Activated T-helper 1 cell treated with anti-CD3 and anti-CD28 coated beads, Interleukin-12 subunit alpha, Interleukin-12 subunit beta, Interleukin-2, Interleukin-4 antibody, amounts not matched to agents 30 ng/mL and 10 ng/mL and 1 ng/mL, durations not matched to agents 14 hours and 24 hours and 36 hours (primary cell): Measurements from ENCODE around the gene ERP27. TPM values are rescaled to one million over a fixed set of nuclear protein-coding genes. Genes with fewer than 3 reads are reported as not detected.

Source experiments
- DNase-seq: peaks from one replicate; pipeline ENCODE4 v3.0.0; 2021; ENCODE audit warnings: low spot score
- H3K27ac Mint-ChIP-seq: one replicate; pipeline ENCODE4 v1.8.0; 2021; ENCODE audit warnings: mild to moderate bottlenecking, mixed read lengths
- H3K27me3 Mint-ChIP-seq: one replicate; pipeline ENCODE4 v1.8.0; 2022; ENCODE audit warnings: mild to moderate bottlenecking, moderate library complexity, mixed read lengths; ENCODE audit not compliant: insufficient read depth
- H3K36me3 Mint-ChIP-seq: one replicate; pipeline ENCODE4 v1.8.0; 2021; ENCODE audit warnings: low read depth, mixed read lengths
- H3K4me1 Mint-ChIP-seq: one replicate; pipeline ENCODE4 v1.8.0; 2021; ENCODE audit warnings: low read depth, mixed read lengths
- H3K4me3 Mint-ChIP-seq: one replicate; pipeline ENCODE4 v1.8.0; 2021; ENCODE audit warnings: mild to moderate bottlenecking, moderate library complexity, mixed read lengths
- H3K9me3 Mint-ChIP-seq: one replicate; pipeline ENCODE4 v1.8.0; 2021; ENCODE audit warnings: mixed read lengths
- intact Hi-C: fragments of 100-400 bp; cut with micrococcal nuclease; formaldehyde crosslinking; loops from one replicate; pipeline ENCODE4 v1.15.1; 2024
- total RNA-seq: library from RNA; stranded (reverse); gene quantifications from 2 replicates; pipeline ENCODE4 v1.2.3, GENCODE V29; 2022

ERP27 gene
- total RNA-seq, 1 donor from 2014 or later = 2.2 TPM

- Mint-ChIP-seq H3K4me1 (no peaks in the 10 kb centered on the region), H3K27ac (no peak overlapping the region), H3K36me3 (peaks cover 42% of the 10 kb centered on the region), H3K4me3 (no peak overlapping the region), H3K27me3 (no peaks in the 10 kb centered on the region), H3K9me3 (no peaks in the 10 kb centered on the region)
- intact Hi-C loops = no loop called here
- DNase-seq = no peak
Observed at GRCh38 chr12:14930299-14930698, 8.0 kb downstream of the ERP27 start.

DNA sequence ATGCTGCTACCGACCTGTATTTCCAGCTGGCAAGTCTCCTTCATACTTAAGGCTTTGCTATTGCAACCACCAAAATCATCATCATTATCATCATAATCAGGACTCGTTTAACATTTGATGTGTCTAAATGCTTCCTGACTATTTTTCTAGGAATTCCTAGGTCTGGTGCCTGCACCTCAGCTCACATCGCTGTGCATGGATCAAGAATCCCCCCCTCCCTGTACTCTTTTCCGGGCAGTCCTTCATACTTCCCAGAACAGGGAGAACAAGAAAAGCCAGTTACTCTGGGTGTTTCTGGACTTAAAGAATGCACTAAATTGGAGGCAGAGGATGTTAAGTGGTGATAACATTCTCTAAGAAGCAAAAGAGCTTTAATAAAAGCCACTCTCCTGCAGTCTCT lies 9.4 kb downstream of the ERP27 start:
- no peaks in the 10 kb centered on the region for H3K9me3 Mint-ChIP-seq
- intact Hi-C loops = no loop called here
- H3K27ac Mint-ChIP-seq = no peak overlapping the region
- DNase-seq = no peak
- H3K36me3 Mint-ChIP-seq = peaks cover 37% of the 10 kb centered on the region
- H3K4me1 Mint-ChIP-seq = no peaks in the 10 kb centered on the region
- H3K27me3 Mint-ChIP-seq = no peaks in the 10 kb centered on the region
- H3K4me3 Mint-ChIP-seq = no peak overlapping the region

GRCh38 chr12:14927267-14927666 lies 11.1 kb downstream of the ERP27 start:
- Mint-ChIP-seq H3K27me3 (no peaks in the 10 kb centered on the region), H3K4me1 (no peaks in the 10 kb centered on the region)
- intact Hi-C loops = no loop called here

GRCh38 chr12:14924541-14924940 lies 13.8 kb downstream of the ERP27 start:
- Mint-ChIP-seq H3K4me1 (peaks cover 18% of the 10 kb centered on the region), H3K27me3 (no peaks in the 10 kb centered on the region), H3K36me3 (peaks cover 31% of the 10 kb centered on the region), H3K27ac (no peak overlapping the region), H3K9me3 (no peaks in the 10 kb centered on the region), H3K4me3 (no peak overlapping the region)
- intact Hi-C loops = no loop called here
- no peak for DNase-seq

More at GRCh38 chr12:14927267-14927666, 11.1 kb downstream of the ERP27 start:
- no peak for DNase-seq
- no peak overlapping the region for H3K27ac Mint-ChIP-seq
- no peak overlapping the region for H3K4me3 Mint-ChIP-seq
- peaks cover 27% of the 10 kb centered on the region for H3K36me3 Mint-ChIP-seq
- H3K9me3 Mint-ChIP-seq = no peaks in the 10 kb centered on the region

DNA sequence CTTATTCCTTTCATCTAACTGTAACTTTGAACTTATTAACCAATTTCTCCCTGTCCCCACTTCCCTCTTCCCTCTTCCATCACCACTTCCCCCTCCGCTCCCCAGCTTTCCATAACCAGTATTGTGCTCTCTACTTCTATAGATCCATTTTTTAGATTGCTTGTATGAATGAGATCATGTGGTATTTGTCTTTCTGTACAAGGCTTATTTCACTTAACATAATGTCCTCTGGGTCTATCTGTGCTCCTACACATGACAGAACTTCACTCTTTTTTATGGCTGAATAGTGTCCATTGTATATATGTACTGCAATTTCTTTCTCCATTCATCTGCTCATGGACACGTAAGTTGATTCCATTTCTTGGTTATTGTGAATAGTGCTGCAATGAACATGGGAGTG lies 14.4 kb downstream of the ERP27 start:
- intact Hi-C loops = no loop called here
- DNase-seq = no peak
- Mint-ChIP-seq H3K36me3 (peaks cover 35% of the 10 kb centered on the region), H3K27me3 (no peaks in the 10 kb centered on the region), H3K4me3 (no peak overlapping the region), H3K4me1 (peaks cover 22% of the 10 kb centered on the region), H3K9me3 (no peaks in the 10 kb centered on the region), H3K27ac (peak overlapping the region; percentile 25)

DNA sequence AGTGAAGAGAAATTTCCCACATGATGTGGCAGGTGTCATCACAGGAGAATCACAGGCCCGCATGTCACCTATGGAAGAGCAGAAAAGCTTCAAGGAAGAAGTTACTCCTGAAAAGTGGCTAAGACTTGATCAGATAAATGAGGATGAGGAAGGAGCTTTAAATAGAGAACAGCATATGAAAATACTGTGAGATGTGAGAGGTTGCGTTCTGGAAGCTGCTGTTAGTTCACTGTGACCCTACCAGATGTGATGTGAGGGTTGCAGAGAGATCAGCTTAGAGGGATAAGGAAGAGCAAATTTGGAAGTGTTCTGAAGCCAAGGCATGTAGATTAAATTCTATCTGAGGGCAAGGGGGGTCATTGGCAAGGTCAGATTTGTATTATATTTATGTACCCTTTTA lies 17.1 kb downstream of the ERP27 start:
- no peaks in the 10 kb centered on the region for H3K9me3 Mint-ChIP-seq
- peaks cover 44% of the 10 kb centered on the region for H3K36me3 Mint-ChIP-seq
- peak overlapping the region; percentile 22 for H3K27ac Mint-ChIP-seq
- H3K27me3 Mint-ChIP-seq = no peaks in the 10 kb centered on the region
- H3K4me3 Mint-ChIP-seq = no peak overlapping the region
- peaks cover 22% of the 10 kb centered on the region for H3K4me1 Mint-ChIP-seq
- intact Hi-C loops = no loop called here
- no peak for DNase-seq

DNA sequence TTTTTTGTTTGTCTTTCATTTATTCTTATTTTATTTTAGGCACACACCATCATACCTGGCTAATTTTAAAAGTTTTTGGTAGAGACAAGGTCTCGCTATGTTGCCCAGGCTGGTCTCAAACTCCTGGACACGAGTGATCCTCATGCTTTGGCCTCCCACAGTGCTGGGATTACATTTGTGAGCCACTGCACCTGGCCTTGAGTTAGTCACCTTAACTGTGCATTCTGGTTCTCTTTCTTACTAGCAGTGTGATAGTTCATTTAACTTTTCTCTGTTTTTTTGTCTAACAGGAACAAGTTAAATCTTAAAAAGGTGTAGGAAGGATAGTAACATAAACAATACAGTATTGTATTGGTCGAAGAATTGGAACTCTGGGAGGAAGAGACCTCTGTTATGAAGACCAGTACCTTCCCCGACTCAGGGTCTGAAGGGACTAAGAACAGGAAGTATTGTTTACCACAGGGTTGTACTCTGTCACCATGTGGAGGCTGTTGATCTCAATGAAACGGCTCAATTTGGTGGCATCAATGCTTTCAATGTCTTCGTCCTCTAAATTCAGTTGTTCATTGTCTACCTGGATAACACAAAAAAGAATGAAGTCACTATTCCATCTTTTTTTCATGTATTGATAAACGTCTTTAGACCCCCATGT lies 17.7 kb downstream of the ERP27 start:
- Mint-ChIP-seq H3K27ac (peak overlapping the region; percentile 22), H3K4me3 (no peak overlapping the region), H3K27me3 (no peaks in the 10 kb centered on the region), H3K36me3 (peaks cover 48% of the 10 kb centered on the region), H3K4me1 (peaks cover 22% of the 10 kb centered on the region), H3K9me3 (no peaks in the 10 kb centered on the region)
- no peak for DNase-seq
- intact Hi-C loops = no loop called here

GRCh38 chr12:14919455-14919854 lies 18.9 kb downstream of the ERP27 start:
- no peak overlapping the region for H3K4me3 Mint-ChIP-seq

DNA sequence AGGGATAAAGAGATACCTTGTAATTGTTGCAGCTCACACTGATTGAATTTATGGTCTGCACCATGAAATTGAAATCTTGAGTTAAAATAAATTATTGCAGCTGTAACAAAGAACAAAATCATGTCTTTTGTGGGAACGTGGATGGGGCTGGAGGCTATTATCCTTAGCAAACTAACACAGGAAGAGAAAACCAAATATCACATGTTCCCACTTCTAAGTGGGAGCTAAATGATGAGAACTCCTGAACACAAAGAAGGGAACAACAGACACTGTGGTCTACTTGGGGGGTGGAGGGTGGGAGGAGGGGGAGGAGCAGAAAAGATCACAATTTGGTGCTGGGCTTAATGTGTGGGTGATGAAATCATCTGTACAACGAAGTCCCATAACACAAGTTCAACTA lies 22.6 kb downstream of the ERP27 start:
- Mint-ChIP-seq H3K27me3 (no peaks in the 10 kb centered on the region), H3K36me3 (peaks cover 62% of the 10 kb centered on the region)
- DNase-seq = no peak

More at GRCh38 chr12:14919455-14919854, 18.9 kb downstream of the ERP27 start:
- DNase-seq = no peak
- peaks cover 58% of the 10 kb centered on the region for H3K36me3 Mint-ChIP-seq
- H3K27me3 Mint-ChIP-seq = no peaks in the 10 kb centered on the region
- no peak overlapping the region for H3K27ac Mint-ChIP-seq
- intact Hi-C loops = no loop called here
- peaks cover 22% of the 10 kb centered on the region for H3K4me1 Mint-ChIP-seq
- H3K9me3 Mint-ChIP-seq = no peaks in the 10 kb centered on the region

GRCh38 chr12:14913381-14913781 lies 25.0 kb downstream of the ERP27 start:
- intact Hi-C loops = no loop called here

More for the DNA sequence above, 22.6 kb downstream of the ERP27 start:
- no peak overlapping the region for H3K27ac Mint-ChIP-seq
- intact Hi-C loops = no loop called here
- no peaks in the 10 kb centered on the region for H3K9me3 Mint-ChIP-seq
- H3K4me1 Mint-ChIP-seq = peaks cover 20% of the 10 kb centered on the region
- H3K4me3 Mint-ChIP-seq = no peak overlapping the region

DNA sequence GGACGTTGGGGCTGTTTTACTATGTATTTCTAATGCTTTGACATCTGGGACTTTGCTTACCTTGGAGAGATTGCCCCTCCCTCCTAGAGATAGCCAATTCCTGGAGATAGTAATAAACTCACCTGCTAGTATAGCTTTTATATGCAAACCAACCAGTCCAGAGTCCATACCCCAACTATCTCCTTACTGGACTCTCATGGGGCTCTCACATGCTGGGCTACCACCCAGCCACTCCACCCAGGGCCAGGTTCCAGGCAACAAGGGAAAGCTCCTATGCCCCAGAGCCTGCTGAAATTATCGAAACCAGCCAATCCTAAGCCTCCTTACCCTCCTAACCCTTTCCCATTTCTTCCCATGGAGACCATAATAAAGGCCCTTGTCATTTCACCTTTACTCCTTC lies 27.2 kb downstream of the ERP27 start:
- intact Hi-C loops = loop anchor here (2.0 kb wide), 2 partner anchors 26 to 50 kb away; partner anchors contain the start of genes ARHGDIB and MGP
- Mint-ChIP-seq H3K4me1 (peaks cover 28% of the 10 kb centered on the region), H3K27ac (peak overlapping the region; percentile 97), H3K4me3 (no peak overlapping the region), H3K27me3 (no peaks in the 10 kb centered on the region), H3K9me3 (peaks cover 3% of the 10 kb centered on the region), H3K36me3 (peaks cover 56% of the 10 kb centered on the region)
- DNase-seq = no peak

More at GRCh38 chr12:14913381-14913781, 25.0 kb downstream of the ERP27 start:
- Mint-ChIP-seq H3K4me1 (peaks cover 20% of the 10 kb centered on the region), H3K27ac (no peak overlapping the region), H3K36me3 (peaks cover 58% of the 10 kb centered on the region), H3K4me3 (no peak overlapping the region), H3K27me3 (no peaks in the 10 kb centered on the region), H3K9me3 (peaks cover 3% of the 10 kb centered on the region)
- DNase-seq = no peak

GRCh38 chr12:14910090-14910915 lies 28.0 kb downstream of the ERP27 start:
- Mint-ChIP-seq H3K36me3 (peaks cover 53% of the 10 kb centered on the region), H3K4me3 (peak overlapping the region; percentile 56), H3K4me1 (peaks cover 31% of the 10 kb centered on the region)

GRCh38 chr12:14907953-14908352 lies 30.4 kb downstream of the ERP27 start:
- DNase-seq = no peak
- H3K4me3 Mint-ChIP-seq = no peak overlapping the region
- intact Hi-C loops = no loop called here
- H3K4me1 Mint-ChIP-seq = peaks cover 33% of the 10 kb centered on the region
- H3K27ac Mint-ChIP-seq = peak overlapping the region; percentile 15
- peaks cover 42% of the 10 kb centered on the region for H3K36me3 Mint-ChIP-seq
- no peaks in the 10 kb centered on the region for H3K27me3 Mint-ChIP-seq
- peaks cover 3% of the 10 kb centered on the region for H3K9me3 Mint-ChIP-seq

More at GRCh38 chr12:14910090-14910915, 28.0 kb downstream of the ERP27 start:
- intact Hi-C loops = loop anchor here (1.0 to 2.0 kb wide), 6 partner anchors 26 to 135 kb away; partner anchors contain the start of genes ARHGDIB, C12orf60, MGP and WBP11
- H3K27me3 Mint-ChIP-seq = no peaks in the 10 kb centered on the region
- peaks cover 3% of the 10 kb centered on the region for H3K9me3 Mint-ChIP-seq
- peak overlapping the region; percentile 97 for H3K27ac Mint-ChIP-seq
- DNase-seq = no peak
